HepG2 (cell line): ENCODE measurements around the gene NPHP4. TPM values are rescaled to one million over a fixed set of nuclear protein-coding genes. Genes with fewer than 3 reads are reported as not detected.

Experiments
- ATAC-seq: fragments of 200-7000 bp; cut with Tn5 transposase; 3 replicates; pipeline ENCODE4 v1.9.1; 2020; ENCODE audit warnings: mild to moderate bottlenecking, moderate library complexity
- BruUV-seq: library from RNA; stranded (reverse); fragments of 400-500 nt; replicated peaks from 2 replicates; lab custom pipeline; 2021; lab: Mats Ljungman, UMichigan
- CTCF ChIA-PET: fragments of 300-600 bp; formaldehyde crosslinking; extraction: SDS; loops from one replicate; lab custom pipeline; 2021; ENCODE audit warnings: low total read pairs, inconsistent platforms, low intra/inter-chr PET ratio; lab: Yijun Ruan, JAX
- POLR2A ChIA-PET: fragments of 350-600 bp; sonication (Branson Sonifier 250); formaldehyde crosslinking; loops from one replicate; lab custom pipeline; 2020; ENCODE audit warnings: antibody characterized with exemption, inconsistent platforms; lab: Yijun Ruan, JAX
- DNase-seq: peaks from one replicate; pipeline ENCODE4 v3.0.0-alpha.2; 2015; ENCODE audit warnings: low spot score
- FAIRE-seq: peaks from 3 replicates; lab custom pipeline; 2011; peaks lifted over from hg19 to GRCh38; lab: Jason Lieb, UNC
- H2AFZ ChIP-seq: one replicate; pipeline ENCODE4 v1.6.1; 2011; ENCODE audit warnings: low read length, inconsistent platforms
- H3K27ac ChIP-seq: fragments of 300-600 bp; 3 replicates; pipeline ENCODE4 v1.8.0; 2011; ENCODE audit warnings: mixed run types, mild to moderate bottlenecking, mixed read lengths, low read length, inconsistent platforms; ENCODE audit not compliant: insufficient read depth; ENCODE audit errors: extremely low read length
- H3K27me3 ChIP-seq, 2 experiments: fragments of 200-600 bp in 1 of 2; 2 replicates in 1 of 2; 3 replicates in 1 of 2; pipeline versions ENCODE4 v1.6.0 to v1.8.0; 2011; ENCODE audit warnings: low read length in 2 of 2, mild to moderate bottlenecking in 2 of 2, moderate library complexity in 2 of 2, inconsistent platforms in 1 of 2; ENCODE audit not compliant: insufficient read depth in 2 of 2, control insufficient read depth in 1 of 2
- H3K36me3 ChIP-seq, 2 experiments: fragments of 200-600 bp in 1 of 2; replicated peaks in 1 of 2; 2 replicates in 1 of 2; 3 replicates in 1 of 2; pipeline versions ENCODE4 v1.5.1 to v1.8.0; 2011; ENCODE audit warnings: low read length in 2 of 2, inconsistent platforms in 1 of 2; ENCODE audit not compliant: insufficient read depth in 2 of 2, control insufficient read depth in 1 of 2
- H3K4me1 ChIP-seq: 2 replicates; pipeline ENCODE4 v1.5.1; 2012; ENCODE audit warnings: low read length, inconsistent platforms; ENCODE audit not compliant: insufficient read depth
- H3K4me2 ChIP-seq: 2 replicates; pipeline ENCODE4 v1.6.0; 2011; ENCODE audit warnings: low read depth, low read length, inconsistent platforms
- H3K4me3 ChIP-seq, 3 experiments: fragments of 200-600 bp in 1 of 3; sonication (generic), shearing (Covaris generic) in 1 of 3; replicated peaks in 1 of 3; 2 replicates each; pipeline ENCODE4 v1.5.1; 2011 to 2016; ENCODE audit warnings: low read length in 3 of 3, inconsistent platforms in 2 of 3, low read depth in 2 of 3, mild to moderate bottlenecking in 2 of 3, control low read depth in 1 of 3, mixed read lengths in 1 of 3; ENCODE audit not compliant: insufficient read depth in 1 of 3
- H3K79me2 ChIP-seq: one replicate; pipeline ENCODE4 v1.6.1; 2011; ENCODE audit warnings: low read length, inconsistent platforms; ENCODE audit not compliant: insufficient read depth
- H3K9ac ChIP-seq: 2 replicates; pipeline ENCODE4 v1.6.0; 2011; ENCODE audit warnings: mild to moderate bottlenecking, low read depth, low read length, inconsistent platforms; ENCODE audit not compliant: insufficient read depth
- H3K9me3 ChIP-seq: 2 replicates; pipeline ENCODE4 v1.5.1; 2012; ENCODE audit warnings: mild to moderate bottlenecking, low read length
- H4K20me1 ChIP-seq: 2 replicates; pipeline ENCODE4 v1.6.0; 2011; ENCODE audit warnings: inconsistent platforms, mild to moderate bottlenecking, low read length, moderate library complexity; ENCODE audit not compliant: insufficient read depth
- DR1 ChIP-seq: sonication (generic); formaldehyde crosslinking; IDR thresholded peaks from 2 replicates; pipeline ENCODE4 v1.8.0; 2021; ENCODE audit warnings: mild to moderate bottlenecking, missing genetic modification reagents, inconsistent platforms
- HOXA3 ChIP-seq: sonication (generic); formaldehyde crosslinking; IDR thresholded peaks from 2 replicates; pipeline ENCODE4 v1.5.0; 2020; ENCODE audit warnings: missing genetic modification reagents
- MTERF4 ChIP-seq: sonication (generic); formaldehyde crosslinking; IDR thresholded peaks from 2 replicates; pipeline ENCODE4 v1.8.0; 2023; ENCODE audit warnings: mild to moderate bottlenecking, missing genetic modification reagents
- NAIF1 ChIP-seq: sonication (generic); formaldehyde crosslinking; IDR thresholded peaks from 2 replicates; pipeline ENCODE4 v1.5.0; 2020; ENCODE audit warnings: mild to moderate bottlenecking, missing genetic modification reagents, borderline replicate concordance
- NFAT5 ChIP-seq: sonication (generic); formaldehyde crosslinking; IDR thresholded peaks from 2 replicates; pipeline ENCODE4 v1.4.0; 2020; ENCODE audit warnings: missing genetic modification reagents
- NFRKB ChIP-seq: fragments of 450-650 bp; IDR thresholded peaks from 2 replicates; pipeline ENCODE4 v1.6.1; 2017
- NRL ChIP-seq: sonication (generic); formaldehyde crosslinking; IDR thresholded peaks from 2 replicates; pipeline ENCODE4 v1.5.0; 2020; ENCODE audit warnings: missing genetic modification reagents, mild to moderate bottlenecking, moderate library complexity, borderline replicate concordance
- REXO4 ChIP-seq: sonication (generic); formaldehyde crosslinking; IDR thresholded peaks from 2 replicates; pipeline ENCODE4 v1.8.0; 2022; ENCODE audit warnings: missing genetic modification reagents, mild to moderate bottlenecking, borderline replicate concordance
- RNF2 ChIP-seq: fragments of 450-650 bp; conservative IDR thresholded peaks from 2 replicates; pipeline ENCODE4 v1.6.1; 2016; ENCODE audit warnings: low read depth
- SNRNP70 ChIP-seq: fragments of 200-400 bp; formaldehyde crosslinking; IDR thresholded peaks from 2 replicates; pipeline ENCODE4 v1.6.1; 2017; ENCODE audit warnings: mild to moderate bottlenecking, low read depth, low read length, moderate library complexity
- ZNF468 ChIP-seq: sonication (generic); formaldehyde crosslinking; IDR thresholded peaks from 2 replicates; pipeline ENCODE4 v1.8.0; 2022; ENCODE audit warnings: mild to moderate bottlenecking, moderate library complexity, missing genetic modification reagents
- ZNF510 ChIP-seq: sonication (generic); formaldehyde crosslinking; IDR thresholded peaks from 2 replicates; pipeline ENCODE4 v1.4.0; 2020; ENCODE audit warnings: low read depth, mild to moderate bottlenecking, missing genetic modification reagents
- ZNF547 ChIP-seq: sonication (generic); formaldehyde crosslinking; IDR thresholded peaks from 2 replicates; pipeline ENCODE4 v1.5.1; 2020; ENCODE audit warnings: mild to moderate bottlenecking, missing genetic modification reagents
- ZNF652 ChIP-seq: IDR thresholded peaks from 2 replicates; pipeline ENCODE4 v1.6.1; 2016; ENCODE audit warnings: low read depth, borderline replicate concordance
- ZNF720 ChIP-seq: sonication (generic); formaldehyde crosslinking; IDR thresholded peaks from 2 replicates; pipeline ENCODE4 v1.4.0; 2020; ENCODE audit warnings: missing genetic modification reagents
- WGBS: methylation state at CpG from one replicate; pipeline ENCODE4 v1.1.6; 2017; ENCODE audit warnings: low lambda C conversion rate; 5-methylcytosine and 5-hydroxymethylcytosine counted together
- in situ Hi-C: cut with HindIII; loops from 2 replicates; pipeline ENCODE4 v1.10.0; 2017; ENCODE audit warnings: low pct_unique_long_range_greater_than_20kb; ENCODE audit not compliant: extremely low pct_ligation_motif_present
- intact Hi-C: fragments of 100-400 bp; cut with micrococcal nuclease; formaldehyde crosslinking; loops from one replicate; pipeline ENCODE4 v1.10.0; 2022; ENCODE audit not compliant: unreplicated experiment
- polyA plus RNA-seq, 8 experiments: library from polyadenylated mRNA; depleted of rRNA in 3 of 8; stranded (reverse) in 7 of 8; unstranded in 1 of 8; fragments of >200 nt; fragmentation: Illumina TruSeq in 4 of 8; extraction: Trizol in 4 of 8; gene quantifications; 2 replicates each; pipeline versions ENCODE4 v1.2.1 to v1.2.3, GENCODE V29; 2011 to 2016; ENCODE audit warnings: low read depth in 4 of 8, missing spikeins in 1 of 8, mixed read lengths in 1 of 8; ENCODE audit not compliant: insufficient read depth in 1 of 8
- total RNA-seq, 5 experiments: library from RNA; depleted of rRNA; stranded (reverse); fragments of >200 nt; fragmentation: Illumina TruSeq; extraction: Trizol; gene quantifications; 2 replicates each; pipeline ENCODE4 v1.2.3, GENCODE V29; 2016; ENCODE audit warnings: low read depth in 1 of 5

NPHP4 gene
- total and polyA plus RNA-seq, 2 of the 13 experiments (the other 11 are each of a cell fraction or from before 2014, with no cell fraction given), result 4.4 to 6.8 TPM

- no peak for TF ChIP-seq REXO4 (CRISPR knock-in tag)
- no peak for TF ChIP-seq SNRNP70
- TF ChIP-seq ZNF510 (CRISPR knock-in tag), result no peak
These were observed 8.4 kb upstream of the NPHP4 start (continued) for GRCh38 chr1:6000444-6001288.

GRCh38 chr1:5999711-6000443, 7.7 kb upstream of the NPHP4 start:
- intact Hi-C loops, result no loop called here
- FAIRE-seq, result no peak
- TF ChIP-seq NFAT5 (CRISPR knock-in tag) (no peak), NRL (CRISPR knock-in tag) (no peak), ZNF547 (CRISPR knock-in tag) (no peak), ZNF468 (no peak), NAIF1 (CRISPR knock-in tag) (no peak), HOXA3 (CRISPR knock-in tag) (no peak), RNF2 (no peak), MTERF4 (CRISPR knock-in tag) (no peak), DR1 (CRISPR knock-in tag) (no peak), ZNF720 (CRISPR knock-in tag) (no peak), NFRKB (no peak), ZNF652 (CRISPR knock-in tag) (no peak)

More at GRCh38 chr1:5999711-6000443, 7.7 kb upstream of the NPHP4 start:
- H3K4me1 ChIP-seq, result peaks cover 54% of the 10 kb centered on the region
- WGBS, result 85% methylated on average over 28 of the region's 28 CpGs
- no peaks in the 10 kb centered on the region for H3K9me3 ChIP-seq
- no peaks in the 10 kb centered on the region for H3K79me2 ChIP-seq
- H4K20me1 ChIP-seq, result no peaks in the 10 kb centered on the region
- no TSS peak for BruUV-seq
- in situ Hi-C loops, result no loop called here
- DNase-seq (no peak), ATAC-seq (no peak)
- H3K4me3 ChIP-seq, result no peak overlapping the region
- H3K27me3 ChIP-seq, result peaks cover 0 to 4% of the 10 kb centered on the region in 2 experiments; a peak in 1 of 5 replicates
- no peaks in the 10 kb centered on the region for H3K36me3 ChIP-seq
- POLR2A ChIA-PET, result no interaction called here
- H3K9ac ChIP-seq, result no peak overlapping the region
- no peak overlapping the region for H3K27ac ChIP-seq
- no peak overlapping the region for H2AFZ ChIP-seq
- H3K4me2 ChIP-seq, result no peak overlapping the region
- CTCF ChIA-PET, result no interaction called here
